HG03066 (cell line): Measurements from ENCODE around the gene GPSM3.
"Not testable (repeated sequence)": the region's sequence is repeated elsewhere in the genome, so short reads cannot be mapped to it uniquely, and the experiment has no call there.

ENCODE experiments used
- ATAC-seq: cut with Tn5 transposase; IDR thresholded peaks from one replicate; pipeline ENCODE4 v1.9.1; 2021; ENCODE audit warnings: low read depth; ENCODE audit not compliant: unreplicated experiment

GPSM3 gene

GRCh38 chr6:32152769-32153563 is 39.5 kb downstream of the GPSM3 start:
- no peak for ATAC-seq

DNA sequence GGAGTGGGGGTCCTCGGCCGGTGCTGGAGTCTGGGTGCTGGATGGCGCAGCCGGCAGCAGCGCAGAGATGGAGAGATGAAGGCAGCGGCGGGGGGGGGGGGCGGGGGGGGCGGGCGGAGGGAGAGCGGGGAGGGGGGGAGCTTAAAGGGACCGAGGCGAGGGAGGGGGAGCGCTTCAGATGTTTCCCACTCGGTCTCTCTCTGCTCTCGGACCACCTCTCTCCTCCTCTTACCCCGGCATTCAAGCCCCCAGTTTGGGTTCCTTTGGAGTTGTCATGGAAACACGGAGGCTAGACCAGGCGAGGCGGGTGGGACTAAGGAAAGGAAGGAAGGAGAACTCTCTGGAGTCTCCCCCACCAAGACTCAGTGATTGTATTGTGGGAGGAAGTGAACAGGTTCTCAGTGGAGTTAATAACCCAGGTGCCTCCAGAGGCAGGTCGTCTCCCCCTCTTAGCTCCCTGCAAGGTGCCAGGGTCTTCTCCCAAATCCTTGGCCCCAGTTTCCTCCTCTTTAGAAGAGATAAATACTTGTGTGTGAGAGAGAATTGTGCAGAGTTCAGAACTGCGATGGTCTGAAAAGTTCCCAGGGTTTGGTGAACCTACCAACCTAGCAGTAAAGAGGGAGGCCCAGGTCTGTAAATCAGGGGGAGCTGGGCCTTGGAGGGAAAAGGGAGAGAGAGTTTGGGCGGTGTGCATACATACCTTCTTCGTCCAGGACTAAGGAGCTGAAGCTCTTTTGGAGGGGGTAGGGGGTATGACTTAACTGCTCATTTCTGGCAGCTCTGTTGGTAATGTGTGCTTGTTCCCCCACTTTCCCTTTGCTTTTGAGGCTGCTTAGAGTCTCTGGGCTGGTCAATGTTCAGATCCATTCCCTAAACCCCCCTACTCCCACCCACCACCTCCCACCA is 40.3 kb downstream of the GPSM3 start, which contains the start of gene PRRT1:
PRRT1 (minus strand) TSS at position 77 of the 906 bp plus-strand sequence. CDS start 112 bp downstream, outside the sequence.
- ATAC-seq, result no peak

DNA sequence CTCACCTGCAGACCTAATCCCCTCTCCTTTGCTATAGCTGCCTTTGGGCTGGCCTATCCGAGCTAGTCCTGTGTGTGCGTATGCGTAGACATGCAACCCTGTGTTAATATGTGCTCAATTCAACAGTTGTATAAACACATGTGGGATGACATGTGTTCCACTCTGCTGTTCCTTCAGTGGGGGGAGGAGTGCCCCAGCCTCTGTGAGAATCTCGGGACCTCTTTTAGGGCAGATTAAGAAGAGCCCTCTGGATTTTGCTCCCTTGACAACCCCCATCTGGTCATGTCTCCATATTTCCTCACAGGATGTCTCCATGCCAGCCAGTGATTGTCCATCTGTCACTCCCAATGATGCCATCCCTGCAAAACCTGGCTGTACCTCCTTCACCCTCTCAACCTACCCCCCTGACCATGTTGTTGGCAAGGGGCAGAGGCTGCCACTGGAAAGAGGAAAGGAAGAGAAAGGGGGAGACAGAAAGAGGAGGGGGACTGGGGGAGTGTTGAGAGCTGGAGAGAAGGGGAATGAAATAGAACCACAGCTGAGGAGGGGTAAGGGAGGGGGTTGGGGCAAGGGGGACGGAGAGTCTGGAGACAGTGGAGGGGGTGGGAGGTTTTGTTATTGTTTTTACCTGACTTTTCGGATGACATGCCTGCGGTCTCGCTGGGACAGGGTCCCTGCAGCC is 41.1 kb downstream of the GPSM3 start:
- ATAC-seq, result no peak

- ATAC-seq, result no peak
Observed at GRCh38 chr6:32149932-32150870, 42.2 kb downstream of the GPSM3 start.

DNA sequence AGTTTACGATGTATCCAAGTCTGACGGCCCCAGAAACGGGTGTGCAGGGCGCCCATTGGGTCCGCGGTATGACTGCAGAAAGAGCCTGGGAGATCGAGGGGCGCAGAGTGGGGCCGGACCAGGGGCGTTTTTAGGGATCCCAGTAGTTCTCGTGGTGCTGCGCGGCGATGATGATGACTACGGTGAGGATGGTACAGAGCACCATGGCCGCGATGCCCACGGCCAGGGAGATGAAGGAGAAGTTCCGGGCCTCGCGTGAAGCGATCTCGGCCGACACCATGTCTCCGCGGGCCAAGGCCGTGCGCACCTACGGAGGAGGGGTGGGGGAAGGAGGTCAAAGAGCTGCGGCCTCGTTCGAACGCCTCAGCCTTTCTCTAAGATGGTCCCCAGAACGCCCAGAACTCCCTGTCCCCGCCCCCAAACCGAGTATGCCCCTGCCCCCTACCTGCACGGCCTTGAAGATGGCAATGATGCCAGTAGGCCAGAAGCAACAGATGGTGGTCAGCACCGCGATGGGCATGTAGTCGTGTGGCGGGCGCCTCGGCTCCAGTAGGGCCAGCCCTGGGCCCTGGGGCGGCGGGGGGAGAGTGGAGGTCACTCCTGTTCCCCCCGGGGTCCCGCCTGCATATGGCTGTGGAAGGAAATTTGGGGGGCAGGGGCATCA is 43.2 kb downstream of the GPSM3 start:
- no peak for ATAC-seq

GRCh38 chr6:32148289-32149091 is 44.0 kb downstream of the GPSM3 start:
- no peak for ATAC-seq

DNA sequence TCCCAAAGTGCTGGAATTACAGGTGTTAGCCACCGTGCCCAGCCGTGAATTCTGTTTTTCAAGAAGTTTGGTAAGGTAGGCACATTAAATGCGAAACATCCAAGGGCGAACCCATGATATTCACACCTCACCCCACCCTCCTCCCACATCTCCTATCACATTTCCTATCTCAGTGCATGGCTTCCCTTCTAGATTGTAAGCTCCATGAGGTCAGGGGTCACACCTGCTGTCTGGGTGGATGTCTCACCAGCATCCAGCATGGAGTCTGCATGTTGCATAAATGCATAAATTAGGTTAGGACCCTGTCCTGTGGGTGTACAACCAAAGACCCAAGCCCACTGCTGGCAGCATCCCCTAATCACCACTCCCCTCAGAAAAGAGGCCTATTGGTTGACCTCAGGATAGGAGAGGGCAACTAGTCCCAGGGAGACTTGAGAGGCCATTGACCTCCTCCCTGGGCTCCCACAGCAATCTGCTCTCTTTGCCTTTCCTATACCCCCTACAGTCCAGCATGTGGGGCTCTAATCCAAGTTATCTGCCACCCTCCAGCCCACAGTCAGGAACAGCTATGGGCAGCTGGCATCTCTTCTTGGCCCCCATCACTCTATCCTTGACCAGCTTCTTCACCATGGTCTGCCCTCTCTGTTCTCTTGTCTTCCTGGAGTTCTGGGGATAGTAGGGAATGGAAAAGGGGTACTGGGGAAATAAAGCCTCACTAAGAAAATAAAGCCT is 44.9 kb downstream of the GPSM3 start:
- ATAC-seq, result no peak

GRCh38 chr6:32146687-32147086 is 45.8 kb downstream of the GPSM3 start:
- ATAC-seq, result no peak

DNA sequence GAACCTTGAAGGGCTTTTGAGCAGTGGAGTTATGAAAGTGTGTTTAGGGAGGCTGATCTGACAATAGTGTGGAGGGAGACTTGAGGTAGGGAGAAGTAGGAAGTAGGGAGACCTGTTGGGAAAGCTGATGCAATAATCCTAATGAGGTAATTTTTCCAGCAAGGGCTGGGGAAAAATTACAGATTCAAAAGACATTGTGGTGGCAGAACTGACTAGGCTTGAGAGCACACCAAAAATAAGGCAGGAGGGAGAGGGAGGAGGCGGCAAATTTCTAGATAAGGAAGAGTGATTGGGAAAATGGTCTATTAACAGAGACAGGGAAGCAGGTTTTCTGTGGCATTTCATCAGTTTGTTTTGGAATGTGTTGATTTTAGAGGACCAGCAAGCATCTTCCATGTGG is 46.2 kb downstream of the GPSM3 start:
- ATAC-seq, result no peak

- not testable (repeated sequence) for ATAC-seq
Observed at GRCh38 chr6:32144238-32144637, 48.2 kb downstream of the GPSM3 start.
